NCI-H1930 (cell line): ENCODE data around the gene DPM1.
A peak's percentile ranks its signal among the peaks of the same experiment; 100 is the strongest.

Experiments used
- DNase-seq, 2 experiments: peaks; one replicate each; lab custom pipeline; 2025; lab: John Stamatoyannopoulos, UW

Gene DPM1

GRCh38 chr20:50930139-50930975 lies 28.0 kb downstream of the DPM1 start:
- DNase-seq = no peak

GRCh38 chr20:50929299-50930138 lies 28.8 kb downstream of the DPM1 start:
- DNase-seq = peak; percentile 92 to 93

DNA sequence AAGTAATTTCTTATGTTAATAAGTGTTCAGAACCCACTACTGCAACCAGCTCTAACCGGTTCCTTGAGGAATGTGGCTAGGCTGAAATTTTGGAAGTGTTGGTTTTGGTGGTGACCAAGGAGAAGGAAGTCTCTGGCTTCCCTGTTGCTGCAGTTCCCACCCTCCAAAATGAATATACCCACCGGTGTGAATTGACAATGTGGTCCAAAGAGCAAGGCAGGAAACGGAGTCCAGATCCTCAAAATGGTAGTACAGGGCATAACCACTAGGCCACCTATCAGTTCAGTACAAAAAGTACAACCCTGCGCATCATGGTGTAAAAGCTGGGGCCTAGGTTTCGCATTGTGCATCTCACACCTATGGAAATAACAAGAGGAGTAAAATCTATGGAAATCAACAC lies 29.9 kb downstream of the DPM1 start:
- no peak for DNase-seq

DNA sequence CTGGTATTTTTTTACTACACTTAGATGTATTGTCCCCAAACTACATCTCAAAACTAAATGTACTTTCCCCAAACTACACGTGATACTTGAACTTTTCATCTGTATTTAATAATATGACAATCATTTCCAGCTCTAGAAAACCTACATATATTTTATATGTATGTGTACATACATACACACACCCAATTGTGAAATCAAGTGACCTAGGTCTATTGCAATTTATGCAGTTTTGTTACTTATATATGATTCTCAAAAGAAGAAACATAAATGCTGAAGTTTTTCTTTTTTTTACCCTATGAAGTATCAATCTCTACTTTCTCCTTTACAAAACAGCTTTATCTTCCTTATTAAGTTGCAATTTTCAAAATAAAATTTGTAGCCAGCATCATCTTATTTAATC lies 31.8 kb downstream of the DPM1 start:
- no peak for DNase-seq

DNA sequence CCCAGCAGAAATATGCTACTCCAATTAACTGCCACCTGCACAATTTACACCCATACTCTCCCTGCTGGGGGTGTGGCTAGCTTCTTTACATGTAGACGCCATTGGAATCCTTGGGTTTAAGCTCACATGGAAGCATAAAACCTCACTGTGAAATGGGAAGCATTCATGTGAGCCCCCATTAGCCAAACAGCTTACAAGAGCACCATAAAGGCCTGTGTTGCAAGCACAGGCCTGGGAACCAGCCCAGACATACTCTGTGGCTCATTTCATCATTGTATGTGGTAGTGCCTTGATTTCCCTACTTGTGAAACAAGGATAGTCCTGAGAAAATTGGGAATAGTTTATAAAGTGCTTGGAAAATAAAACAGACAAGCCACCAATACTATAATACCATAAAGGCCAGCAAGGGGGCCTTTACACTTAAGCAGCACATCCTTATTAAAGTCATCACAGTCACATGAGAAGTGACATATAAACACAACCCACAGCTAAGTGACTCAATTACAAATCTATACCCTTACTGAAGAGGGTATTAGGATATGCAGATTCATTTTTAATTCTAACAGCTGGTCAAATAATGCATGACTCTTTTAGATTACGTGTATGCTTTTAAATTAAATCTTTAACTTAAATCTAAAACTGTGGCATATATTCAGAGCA lies 33.9 kb downstream of the DPM1 start:
- no peak for DNase-seq

GRCh38 chr20:50921803-50922501 lies 36.4 kb downstream of the DPM1 start:
- no peak for DNase-seq

GRCh38 chr20:50920997-50921396 lies 37.3 kb downstream of the DPM1 start:
- no peak for DNase-seq

GRCh38 chr20:50919567-50919966 lies 38.8 kb downstream of the DPM1 start:
- DNase-seq = no peak

- no peak for DNase-seq
Observed at GRCh38 chr20:50918403-50918802, 39.9 kb downstream of the DPM1 start.

DNA sequence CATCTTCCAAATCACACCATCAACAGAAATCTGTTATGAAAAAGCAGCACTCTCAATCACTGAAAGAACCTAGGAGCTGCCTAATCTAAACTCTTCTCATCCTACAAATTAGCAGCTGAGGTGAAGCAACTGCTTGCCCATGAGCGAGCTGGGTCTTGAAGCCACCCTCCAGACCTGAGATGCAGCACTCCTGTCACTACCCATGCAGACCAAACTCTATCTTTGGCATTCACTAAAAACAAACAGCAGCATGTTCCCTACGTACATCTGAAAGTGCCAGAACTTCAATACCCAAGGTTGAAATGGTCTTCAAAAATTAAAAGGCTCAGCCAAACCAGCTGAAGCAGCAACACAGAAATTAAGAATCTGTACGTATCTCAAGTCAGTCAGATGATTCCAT lies 41.4 kb downstream of the DPM1 start:
- DNase-seq = no peak

- DNase-seq = no peak
Observed at GRCh38 chr20:50916257-50916656, 42.1 kb downstream of the DPM1 start.

- no peak for DNase-seq
Observed at GRCh38 chr20:50915424-50915823, 42.9 kb downstream of the DPM1 start.

DNA sequence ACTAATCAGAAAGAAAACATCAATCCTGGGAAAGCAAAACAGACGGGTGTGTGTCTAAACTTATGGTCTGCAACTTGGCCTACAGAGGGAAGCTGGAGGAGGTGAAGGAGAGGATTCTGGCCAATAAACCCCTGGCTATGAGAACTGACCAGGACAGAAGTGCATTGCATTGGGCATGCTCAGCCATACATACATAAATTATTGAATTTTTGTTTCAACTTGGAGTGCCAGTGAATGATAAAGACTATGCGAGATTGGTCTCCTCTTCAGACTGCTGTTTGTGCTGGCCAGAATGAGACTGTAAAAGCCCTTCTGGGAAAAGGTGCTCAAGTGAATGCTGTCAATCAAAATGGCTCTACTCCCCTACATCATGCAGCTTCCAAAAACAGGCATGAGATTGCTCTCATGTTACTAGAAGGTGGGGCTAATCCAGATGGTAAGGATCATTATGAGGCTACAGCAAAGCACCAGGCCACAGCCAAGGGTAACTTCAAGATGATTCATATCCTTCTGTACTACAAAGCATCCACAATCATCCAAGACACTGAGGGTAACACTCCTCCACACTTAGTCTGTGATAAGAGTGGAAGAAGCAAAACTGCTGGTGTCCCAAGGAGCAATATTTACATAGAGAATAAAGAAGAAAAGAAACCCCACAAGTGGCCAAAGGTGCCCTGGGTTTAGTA lies 44.5 kb downstream of the DPM1 start:
- DNase-seq = no peak

- no peak for DNase-seq
Observed at GRCh38 chr20:50911716-50912115, 46.6 kb downstream of the DPM1 start.

DNA sequence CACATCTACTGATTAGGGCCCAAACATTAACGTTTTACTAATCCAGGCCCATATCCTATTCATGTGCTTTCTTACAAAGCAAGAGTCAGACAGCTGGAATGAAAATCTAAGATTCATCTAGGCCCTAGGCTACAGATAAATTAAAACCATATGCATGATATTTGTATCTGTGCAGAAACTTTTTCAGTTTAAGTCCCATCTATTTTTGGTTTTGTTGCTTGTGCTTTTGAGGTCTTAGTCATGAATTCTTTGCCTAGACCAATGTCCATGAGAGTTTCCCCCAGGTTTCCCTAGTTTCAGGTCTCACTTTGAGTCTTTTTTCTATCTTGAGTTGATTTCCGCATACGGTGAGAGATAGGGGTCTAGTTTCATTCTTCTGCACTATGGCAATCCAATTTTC lies 47.3 kb downstream of the DPM1 start:
- no peak for DNase-seq

DNA sequence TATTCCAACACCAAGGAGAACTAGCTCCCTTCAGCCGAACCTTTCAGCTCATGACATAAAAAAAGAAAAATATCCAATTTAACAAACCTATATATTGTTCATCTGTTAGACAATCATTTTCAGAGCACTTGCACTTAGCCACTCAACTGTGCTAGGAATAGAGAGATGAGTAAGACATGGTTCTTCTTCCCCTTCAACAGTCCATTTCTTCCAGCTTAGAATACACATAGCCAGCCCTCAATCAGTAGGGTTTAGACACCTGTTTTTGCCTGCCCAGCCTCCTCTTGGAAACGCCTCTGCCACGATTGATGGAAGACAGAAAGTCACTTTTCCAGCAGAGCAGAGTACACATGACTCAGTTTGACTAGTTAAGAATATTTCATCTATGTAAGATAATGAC lies 48.9 kb downstream of the DPM1 start:
- DNase-seq = no peak

GRCh38 chr20:50904067-50904570 lies 54.2 kb downstream of the DPM1 start:
- DNase-seq = no peak

- no peak for DNase-seq
Observed at GRCh38 chr20:50903353-50904051, 54.8 kb downstream of the DPM1 start.

DNA sequence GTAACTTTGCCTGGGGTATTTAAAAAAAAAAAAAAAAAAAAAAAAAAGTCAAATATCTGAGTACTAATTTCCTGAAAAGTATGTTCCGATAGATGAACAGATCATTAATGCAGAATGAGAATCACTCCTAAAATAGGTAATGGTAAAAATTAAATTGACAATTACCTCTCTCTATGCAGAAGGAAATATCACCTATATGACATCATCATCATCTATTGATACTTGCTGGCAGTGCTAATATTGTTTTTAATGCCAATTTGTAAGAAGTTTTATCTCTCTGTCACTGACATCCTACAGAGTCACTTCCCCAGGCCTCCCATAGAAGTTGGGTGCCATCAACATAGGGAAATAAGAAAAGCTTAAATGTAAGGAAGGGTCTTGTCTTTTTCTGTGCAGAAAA lies 57.0 kb downstream of the DPM1 start:
- no peak for DNase-seq

DNA sequence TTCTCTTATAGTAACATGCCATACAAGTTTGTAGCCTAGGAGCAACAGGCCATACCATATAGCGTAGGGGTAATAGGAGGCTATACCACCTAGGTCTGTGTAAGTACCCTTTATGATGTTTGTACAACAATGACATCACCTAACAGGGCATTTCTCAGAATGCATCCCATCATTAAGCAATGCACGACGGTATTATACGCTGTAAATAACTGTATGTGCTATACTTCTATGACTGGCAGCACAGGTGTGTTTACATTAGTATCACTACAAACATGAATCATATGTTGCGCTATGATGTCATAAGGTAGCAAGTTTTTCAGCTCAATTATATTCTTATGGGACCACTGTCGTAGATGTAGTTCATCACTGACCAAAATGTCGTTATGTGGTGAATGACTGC lies 58.1 kb downstream of the DPM1 start:
- peak in 1 of 2 experiments; percentile 38 for DNase-seq

- DNase-seq = peak in 1 of 2 experiments; percentile 14
Observed at GRCh38 chr20:50898475-50898874, 59.9 kb downstream of the DPM1 start.
